ENCODE measurements around the gene NISCH. TPM values are rescaled to one million over a fixed set of nuclear protein-coding genes. Genes with fewer than 3 reads are reported as not detected.
A peak's percentile ranks its signal among the peaks of the same experiment; 100 is the strongest.

NISCH gene
- total RNA-seq, 1 experiment from 2014 or later: 104 TPM

DNA sequence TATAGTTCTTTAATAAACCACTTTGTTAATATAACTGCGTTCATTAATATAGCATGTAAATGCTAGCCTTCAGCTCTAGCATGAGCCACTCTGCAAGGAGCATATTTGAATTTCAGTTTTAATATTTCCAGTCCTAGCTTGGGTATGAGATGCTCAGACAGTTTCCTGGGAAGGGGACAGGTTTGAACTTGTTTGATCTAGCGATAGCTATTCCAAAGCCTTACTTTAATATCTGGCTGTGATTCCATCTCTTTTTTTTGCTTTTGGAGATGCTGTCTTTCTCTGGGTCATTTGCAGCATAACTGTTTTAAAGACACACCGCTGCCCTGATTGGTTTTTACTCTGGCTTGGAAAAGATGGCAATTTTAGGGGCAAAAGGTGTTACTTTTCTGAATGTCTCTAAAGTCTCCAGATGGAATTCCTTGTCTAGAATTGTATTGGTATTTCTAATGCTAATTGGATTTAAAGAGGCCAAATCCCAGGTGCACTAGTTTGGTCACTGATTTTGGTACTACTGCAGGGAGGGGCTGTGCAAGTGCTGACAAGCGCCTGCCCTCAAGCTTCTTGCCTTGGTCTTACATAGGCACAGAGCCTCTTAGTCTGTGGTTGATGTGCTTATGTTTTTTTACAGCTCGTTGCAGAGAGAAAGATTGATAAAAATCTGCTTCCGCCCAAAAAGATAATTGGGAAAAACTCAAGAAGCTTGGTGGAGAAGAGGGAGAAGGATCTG is 2.8 kb downstream of the NISCH start:
- Histone ChIP-seq H3K27me3 (ENCODE audit: insufficient read depth, low read length) (no peaks in the 10 kb centered on the region), H3K4me2 (ENCODE audit: insufficient read depth, insufficient read length, low read length) (no peak overlapping the region), H2BK120ac (ENCODE audit: low read depth, low read length, poor library complexity, severe bottlenecking) (no peak overlapping the region), H3K79me1 (ENCODE audit: insufficient read depth, low read depth, low read length, poor library complexity, severe bottlenecking) (peaks cover 5% of the 10 kb centered on the region), H3K4me1 (ENCODE audit: insufficient read depth, low read length) (no peaks in the 10 kb centered on the region; the same call in 1 of the 2 replicates), H3K4ac (ENCODE audit: low read depth, low read length) (no peak overlapping the region), H2BK20ac (ENCODE audit: low read depth, low read length, poor library complexity, severe bottlenecking) (no peak overlapping the region), H3K23ac (ENCODE audit: insufficient read length, low read depth, low read length) (no peak overlapping the region), H3K9ac (ENCODE audit: extremely low read depth, insufficient read length, low read length) (no peak overlapping the region), H2AK5ac (ENCODE audit: insufficient read length, low read length) (no peak overlapping the region), H3K56ac (ENCODE audit: insufficient read length, low read depth, low read length) (no peak overlapping the region), H4K20me1 (ENCODE audit: control insufficient read depth, insufficient read depth, insufficient read length) (no peaks in the 10 kb centered on the region), H3K27ac (ENCODE audit: insufficient read length, low read depth, low read length) (no peak overlapping the region), H2BK12ac (ENCODE audit: insufficient read length, low read depth, low read length) (no peak overlapping the region), H3K9me3 (ENCODE audit: control insufficient read depth, low read depth, low read length) (no peaks in the 10 kb centered on the region), H3K18ac (ENCODE audit: insufficient read length, low read depth, low read length) (no peak overlapping the region), H4K8ac (replicated peaks; ENCODE audit: insufficient read length, low read depth, low read length) (no peak overlapping the region), H3K14ac (ENCODE audit: insufficient read depth, low read length) (no peak overlapping the region), H4K5ac (ENCODE audit: insufficient read length, low read depth, low read length) (no peak overlapping the region), H4K91ac (ENCODE audit: insufficient read length, low read depth, low read length) (no peak overlapping the region), H2AFZ (ENCODE audit: low read length) (no peak overlapping the region), H3K23me2 (ENCODE audit: insufficient read length, low read depth, low read length, poor library complexity, severe bottlenecking) (peaks cover 4% of the 10 kb centered on the region), H2BK5ac (ENCODE audit: insufficient read length, low read length) (no peak overlapping the region), H3K79me2 (ENCODE audit: insufficient read depth, low read length) (peaks cover 4% of the 10 kb centered on the region; the same call in 1 of the 2 replicates), H3T11ph (ENCODE audit: low read length) (no peak overlapping the region), H2BK15ac (ENCODE audit: low read depth, low read length) (no peak overlapping the region)
- peaks cover 29 to 56% (median 51%) of the 10 kb centered on the region in 3 experiments for H3K36me3 Mint-ChIP-seq (ENCODE audit: insufficient read depth in 1 of 3, low read depth in 3 of 3)
- peaks cover 29 to 43% of the 10 kb centered on the region in 2 experiments for H3K4me1 Mint-ChIP-seq
- TF ChIP-seq, protein P1, sequence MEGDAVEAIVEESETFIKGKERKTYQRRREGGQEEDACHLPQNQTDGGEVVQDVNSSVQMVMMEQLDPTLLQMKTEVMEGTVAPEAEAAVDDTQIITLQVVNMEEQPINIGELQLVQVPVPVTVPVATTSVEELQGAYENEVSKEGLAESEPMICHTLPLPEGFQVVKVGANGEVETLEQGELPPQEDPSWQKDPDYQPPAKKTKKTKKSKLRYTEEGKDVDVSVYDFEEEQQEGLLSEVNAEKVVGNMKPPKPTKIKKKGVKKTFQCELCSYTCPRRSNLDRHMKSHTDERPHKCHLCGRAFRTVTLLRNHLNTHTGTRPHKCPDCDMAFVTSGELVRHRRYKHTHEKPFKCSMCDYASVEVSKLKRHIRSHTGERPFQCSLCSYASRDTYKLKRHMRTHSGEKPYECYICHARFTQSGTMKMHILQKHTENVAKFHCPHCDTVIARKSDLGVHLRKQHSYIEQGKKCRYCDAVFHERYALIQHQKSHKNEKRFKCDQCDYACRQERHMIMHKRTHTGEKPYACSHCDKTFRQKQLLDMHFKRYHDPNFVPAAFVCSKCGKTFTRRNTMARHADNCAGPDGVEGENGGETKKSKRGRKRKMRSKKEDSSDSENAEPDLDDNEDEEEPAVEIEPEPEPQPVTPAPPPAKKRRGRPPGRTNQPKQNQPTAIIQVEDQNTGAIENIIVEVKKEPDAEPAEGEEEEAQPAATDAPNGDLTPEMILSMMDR (conservative IDR thresholded peaks at IDR 0.05): no peak
- H3K9me3 Mint-ChIP-seq: no peaks in the 10 kb centered on the region
- WGBS (ENCODE audit: extremely low coverage, insufficient read length, low lambda C conversion rate): no CpG with 5 or more reads among the region's 6 CpGs
- no peak overlapping the region; a peak in 1 of 5 replicates for H3K4me3 Mint-ChIP-seq
- H3K27me3 Mint-ChIP-seq (ENCODE audit: low read depth): no peaks in the 10 kb centered on the region; the same call in 1 of the 2 replicates
- H3K27ac Mint-ChIP-seq: peak overlapping the region in 2 of 3 experiments; percentile 29 to 34; a peak in 2 of 7 replicates
- no peak for DNase-seq

Measured in H9 (cell line).